ENCODE results near the gene NCK2. TPM values are rescaled to one million over a fixed set of nuclear protein-coding genes. Genes with fewer than 3 reads are reported as not detected.

The NCK2 gene
- total and polyA plus RNA-seq, 9 of the 15 experiments (the other 6 are each of a cell fraction or from before 2014, with no cell fraction given) = 0.90 to 27.9 (median 15.9) TPM

DNA sequence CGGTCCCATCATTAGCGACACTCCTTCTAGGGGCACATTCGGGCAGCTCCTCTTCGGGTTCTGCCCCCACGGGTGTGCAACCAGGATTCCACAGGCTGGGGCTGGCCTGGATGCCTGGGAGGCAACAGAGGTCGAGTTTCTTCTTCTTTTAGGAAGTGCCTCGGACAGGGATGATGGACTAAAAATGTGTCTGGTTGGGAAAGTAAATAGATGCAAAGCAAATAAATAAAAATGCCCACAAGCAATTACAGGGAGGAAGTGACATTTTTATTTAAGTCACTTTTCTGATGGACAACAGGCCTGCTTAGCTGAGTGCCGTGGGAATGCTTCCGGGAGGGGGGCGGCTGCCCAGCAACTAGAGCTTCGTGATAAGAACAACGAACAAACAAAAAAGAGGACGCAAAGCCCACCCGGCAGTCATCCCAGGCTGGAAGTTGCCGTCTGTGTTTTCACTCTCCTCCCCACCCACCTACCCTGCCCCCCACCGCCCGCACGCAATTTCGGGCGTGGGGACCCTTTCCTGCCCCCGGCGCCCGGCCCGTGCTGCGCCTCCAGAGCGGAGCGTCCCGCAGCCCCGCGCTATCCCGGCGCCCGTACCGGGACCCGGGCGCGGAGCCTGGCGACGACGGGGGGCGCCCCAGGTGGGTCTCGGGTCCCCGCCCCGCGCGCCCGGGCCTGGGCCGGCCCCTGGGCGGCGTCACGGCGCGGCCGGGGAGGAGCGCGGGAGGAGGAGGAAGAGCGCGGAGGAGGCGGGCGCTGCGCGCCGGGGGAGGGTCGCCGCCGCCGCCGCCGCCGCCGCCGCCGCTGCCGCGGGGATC, 412 bp upstream of the NCK2 start:
- Histone ChIP-seq H3K9me3 (replicated peaks; ENCODE audit: control insufficient read depth, insufficient read depth, low read depth, low read length) (no peaks in the 10 kb centered on the region), H3K36me3 (ENCODE audit: control insufficient read depth, insufficient read depth, low read length) (peaks cover 2% of the 10 kb centered on the region; the same call in 1 of the 3 replicates), H3K4me2 (ENCODE audit: insufficient read depth, low read length) (peak overlapping the region; percentile 69), H3K4me1 (replicated peaks in 1 of 2; ENCODE audit: control insufficient read depth in 2 of 2, insufficient read depth in 2 of 2, low read length in 2 of 2) (peaks cover 12 to 13% of the 10 kb centered on the region in 2 experiments), H2AFZ (ENCODE audit: low read depth, low read length) (peak overlapping the region; percentile 86), H3K4me3 (peak overlapping the region; percentile 62), H3K27ac (ENCODE audit: extremely low read depth, low read depth, low read length) (peak overlapping the region; percentile 51; the same call in 1 of the 3 replicates), H3K9ac (ENCODE audit: insufficient read depth in 1 of 2, low read depth in 2 of 2, low read length in 2 of 2) (peak overlapping the region; percentile 37 to 38; a peak in 3 of 4 replicates), H3K9me1 (ENCODE audit: control insufficient read depth, insufficient read depth, low read length) (no peaks in the 10 kb centered on the region), H4K20me1 (replicated peaks; ENCODE audit: control insufficient read depth, insufficient read depth, low read length) (peaks cover 9% of the 10 kb centered on the region), H3K79me2 (ENCODE audit: control insufficient read depth, insufficient read depth, low read length) (peaks cover 29% of the 10 kb centered on the region), H3K27me3 (ENCODE audit: control insufficient read depth in 2 of 2, insufficient read depth in 2 of 2, low read length in 2 of 2) (no peaks in the 10 kb centered on the region)
- in situ Hi-C loops (cut with MboI) (no loop called here), intact Hi-C loops (cut with micrococcal nuclease) (no loop called here)
- BruUV-seq (replicated peaks) = TSS peak; percentile 86
- WGBS (ENCODE audit: insufficient coverage, low coverage, missing lambda C conversion rate) = 8% methylated on average over 21 of the region's 75 CpGs
- peak; percentile 23 for FAIRE-seq
- ChIA-PET CTCF (ENCODE audit: low intra/inter-chr PET ratio) (interaction anchor here (0.5 kb wide), 1 partner anchor 10 kb away, joined by 3 read pairs; no protein-coding TSS in a partner anchor), POLR2A (interaction anchor here (0.6 to 1.1 kb wide), 2 partner anchors 10 to 654 kb away, joined by 3 to 4 read pairs; no protein-coding TSS in a partner anchor)
- peak; percentile 91 for ATAC-seq
- peak; percentile 75 to 93 (median 89) for DNase-seq (ENCODE audit: extremely low read depth in 1 of 4, low spot score in 3 of 4)
- TF ChIP-seq GATA2 (CRISPR knock-in tag; IDR thresholded peaks at IDR 0.05) (no peak), ZNF277 (CRISPR knock-in tag; IDR thresholded peaks at IDR 0.05; ENCODE audit: borderline replicate concordance) (no peak), PHB (CRISPR knock-in tag; IDR thresholded peaks at IDR 0.05) (no peak), CCAR2 (IDR thresholded peaks at IDR 0.05; ENCODE audit: low read depth, low read length) (no peak), ZNF197 (CRISPR knock-in tag; IDR thresholded peaks at IDR 0.05; ENCODE audit: low read depth) (no peak), TFAM (CRISPR knock-in tag; conservative IDR thresholded peaks at IDR 0.05) (no peak), ZFX (CRISPR knock-in tag; IDR thresholded peaks at IDR 0.05) (no peak), PPARD (CRISPR knock-in tag; IDR thresholded peaks at IDR 0.05) (no peak), XRCC4 (IDR thresholded peaks at IDR 0.05; ENCODE audit: extremely low read depth, insufficient read depth, insufficient read length) (no peak), GABPA (tag; conservative IDR thresholded peaks at IDR 0.05; ENCODE audit: low read depth) (peak; percentile 55), SMARCA4 (IDR thresholded peaks at IDR 0.05) (no peak), ELF1 (tag; IDR thresholded peaks at IDR 0.05) (peak; percentile 68), IFI16 (CRISPR knock-in tag; IDR thresholded peaks at IDR 0.05) (no peak), FOXJ2 (tag; IDR thresholded peaks at IDR 0.05) (no peak), ZKSCAN8 (CRISPR knock-in tag; IDR thresholded peaks at IDR 0.05) (no peak), PKNOX1 (IDR thresholded peaks at IDR 0.05) (0 out of 2 replicates have a peak, but pooled peaks have one; percentile 6), ZNF589 (CRISPR knock-in tag; IDR thresholded peaks at IDR 0.05; ENCODE audit: low read depth) (no peak), ZNF511 (CRISPR knock-in tag; IDR thresholded peaks at IDR 0.05) (no peak), CBX8 (IDR thresholded peaks at IDR 0.05; ENCODE audit: borderline replicate concordance, extremely low read depth, low read depth, low read length, poor library complexity, severe bottlenecking) (no peak)

Measured in K562 (cell line).